ENCODE results near the gene CD274. TPM values are rescaled to one million over a fixed set of nuclear protein-coding genes. Genes with fewer than 3 reads are reported as not detected.

CD274 gene
- total and polyA plus RNA-seq, 7 donors, result 0.69 to 4.6 (median 2.5) TPM

DNA sequence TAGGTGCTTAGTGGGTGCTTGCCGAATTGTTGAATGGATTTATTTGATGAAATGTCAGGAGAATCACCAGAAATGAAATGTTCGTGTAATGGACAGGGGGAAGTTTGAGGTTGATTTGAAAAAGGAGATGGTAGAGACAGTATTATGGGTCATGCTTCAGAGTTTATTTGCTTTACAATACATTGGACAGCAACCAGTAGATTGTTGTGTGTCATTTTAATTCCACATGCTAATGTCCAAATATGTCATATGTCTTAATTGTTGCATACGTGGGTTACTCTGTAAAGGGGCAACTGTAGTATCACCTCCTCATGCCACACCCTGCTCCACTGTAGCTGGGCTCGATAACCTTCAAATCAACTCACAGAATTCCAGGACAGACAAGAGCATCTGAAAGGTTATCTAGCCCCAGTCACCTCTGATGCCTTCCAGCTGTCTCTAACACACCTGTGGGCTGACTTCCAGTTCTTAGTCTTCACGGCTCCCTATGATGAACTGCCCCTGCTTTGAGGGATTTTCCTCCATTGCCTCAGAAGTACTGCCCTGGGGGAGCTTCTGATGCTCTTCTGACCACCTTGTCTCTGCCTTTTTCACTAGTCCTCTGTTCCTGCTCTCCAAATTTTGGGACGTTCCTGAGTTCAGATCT is 61.7 kb downstream of the CD274 start:
- H3K36me3 ChIP-seq (ENCODE audit: insufficient read depth in 1 of 2, low read depth in 1 of 2), result no peaks in the 10 kb centered on the region
- H3K27ac ChIP-seq, result no peak overlapping the region
- H3K27me3 ChIP-seq (ENCODE audit: insufficient read depth in 3 of 3, low read length in 2 of 3), result no peaks in the 10 kb centered on the region
- H3K9me3 ChIP-seq, result no peaks in the 10 kb centered on the region
- WGBS, 3 donors, result 81 to 92% (median 86%) methylated on average over 6 of the region's 6 CpGs
- no peak for ATAC-seq
- no peak for DNase-seq
- H3K4me1 ChIP-seq, result peaks cover 29% of the 10 kb centered on the region
- intact Hi-C loops (cut with DNase I), result loop anchor here (5.0 to 10.0 kb wide), 2 partner anchors 60 to 63 kb away; partner anchors contain the start of gene CD274 (in 2 of the 2)
- TF ChIP-seq, protein P1, sequence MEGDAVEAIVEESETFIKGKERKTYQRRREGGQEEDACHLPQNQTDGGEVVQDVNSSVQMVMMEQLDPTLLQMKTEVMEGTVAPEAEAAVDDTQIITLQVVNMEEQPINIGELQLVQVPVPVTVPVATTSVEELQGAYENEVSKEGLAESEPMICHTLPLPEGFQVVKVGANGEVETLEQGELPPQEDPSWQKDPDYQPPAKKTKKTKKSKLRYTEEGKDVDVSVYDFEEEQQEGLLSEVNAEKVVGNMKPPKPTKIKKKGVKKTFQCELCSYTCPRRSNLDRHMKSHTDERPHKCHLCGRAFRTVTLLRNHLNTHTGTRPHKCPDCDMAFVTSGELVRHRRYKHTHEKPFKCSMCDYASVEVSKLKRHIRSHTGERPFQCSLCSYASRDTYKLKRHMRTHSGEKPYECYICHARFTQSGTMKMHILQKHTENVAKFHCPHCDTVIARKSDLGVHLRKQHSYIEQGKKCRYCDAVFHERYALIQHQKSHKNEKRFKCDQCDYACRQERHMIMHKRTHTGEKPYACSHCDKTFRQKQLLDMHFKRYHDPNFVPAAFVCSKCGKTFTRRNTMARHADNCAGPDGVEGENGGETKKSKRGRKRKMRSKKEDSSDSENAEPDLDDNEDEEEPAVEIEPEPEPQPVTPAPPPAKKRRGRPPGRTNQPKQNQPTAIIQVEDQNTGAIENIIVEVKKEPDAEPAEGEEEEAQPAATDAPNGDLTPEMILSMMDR (IDR thresholded peaks at IDR 0.05), result no peak
- H3K4me3 ChIP-seq, result peak overlapping the region; percentile 55

DNA sequence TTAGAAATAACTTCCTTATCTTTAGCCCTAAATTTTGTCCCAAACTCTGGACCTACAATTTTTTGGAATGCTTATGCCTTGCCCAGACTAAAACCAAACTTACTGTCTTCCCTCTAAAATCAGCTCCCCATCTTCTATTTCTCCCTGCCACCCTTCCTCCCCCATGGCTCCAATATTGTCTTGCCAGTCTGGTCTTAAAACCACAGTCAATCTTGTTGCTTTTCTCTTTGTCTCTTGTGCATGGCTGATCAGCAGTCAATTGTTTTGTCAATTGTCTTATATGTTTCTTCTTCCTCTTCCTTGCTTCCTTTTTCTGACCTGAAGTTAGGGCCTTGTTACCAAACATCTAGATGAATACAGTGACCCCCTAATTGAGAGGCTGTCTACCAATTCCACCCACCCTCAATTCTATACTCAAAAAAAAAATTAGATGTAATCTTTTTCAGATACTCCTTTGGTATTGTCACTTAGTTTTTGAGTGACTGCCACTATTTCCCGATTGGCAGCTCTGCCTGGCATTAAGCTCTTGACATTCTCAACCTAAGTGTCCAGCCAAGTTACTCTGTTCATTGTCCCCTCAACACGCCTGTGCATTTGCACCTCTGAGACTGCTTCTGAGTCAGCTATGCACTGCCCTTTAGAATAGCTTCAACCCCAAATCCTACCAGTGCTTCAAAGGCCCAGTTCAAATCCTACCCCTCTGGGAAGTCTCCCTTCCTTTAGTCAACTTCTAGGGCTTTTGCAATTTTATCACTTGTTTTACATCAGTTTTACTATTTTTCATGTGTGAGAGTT is 62.5 kb downstream of the CD274 start:
- H3K9me3 ChIP-seq, result no peaks in the 10 kb centered on the region
- H3K27ac ChIP-seq, result no peak overlapping the region
- H3K4me3 ChIP-seq, result no peak overlapping the region
- TF ChIP-seq, protein P1 (IDR thresholded peaks at IDR 0.05), result no peak
- 22 to 38% (median 30%) methylated on average over 2 of the region's 2 CpGs for WGBS, 3 donors
- H3K36me3 ChIP-seq (ENCODE audit: insufficient read depth in 1 of 2, low read depth in 1 of 2), result no peaks in the 10 kb centered on the region
- H3K27me3 ChIP-seq (ENCODE audit: insufficient read depth in 3 of 3, low read length in 2 of 3), result no peaks in the 10 kb centered on the region
- DNase-seq (no peak), ATAC-seq (peak in 2 of 4 donors; percentile 60 to 74)
- H3K4me1 ChIP-seq, result peaks cover 36% of the 10 kb centered on the region
- intact Hi-C loops (cut with DNase I), result loop anchor here (5.0 to 10.0 kb wide), 2 partner anchors 61 to 62 kb away; partner anchors contain the start of gene CD274 (in 2 of the 2)

DNA sequence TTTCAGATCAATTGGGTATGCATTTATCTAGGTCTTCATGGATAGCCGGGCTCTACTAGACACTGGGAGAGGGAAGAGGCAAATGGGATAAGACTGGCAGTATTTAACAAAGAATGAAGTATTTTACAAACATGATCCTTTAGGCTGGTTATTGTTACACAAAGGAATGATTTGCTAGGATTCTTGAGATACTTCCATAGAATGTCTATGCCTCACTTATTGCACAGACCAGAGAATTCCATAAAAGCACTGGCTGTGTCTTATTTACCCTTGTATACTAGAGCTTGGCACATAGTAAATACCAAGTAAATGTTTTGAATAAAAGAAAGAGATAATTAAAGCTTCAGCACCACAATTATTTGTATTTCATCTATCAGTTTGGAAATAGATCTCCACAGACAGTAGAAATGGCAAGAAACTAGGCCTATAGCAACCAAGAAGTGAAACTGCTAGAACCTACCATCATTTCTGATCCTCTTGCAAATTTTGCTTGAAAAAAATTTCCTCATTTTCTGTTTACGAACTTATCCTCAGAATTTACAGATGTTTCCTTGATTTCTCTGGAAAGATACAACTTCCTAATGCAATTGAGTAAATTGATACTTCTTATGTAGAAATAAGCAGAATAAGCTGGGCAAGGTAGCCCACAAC is 63.7 kb downstream of the CD274 start:
- H3K9me3 ChIP-seq, result no peaks in the 10 kb centered on the region
- intact Hi-C loops (cut with DNase I), result loop anchor here (5.0 to 10.0 kb wide), 2 partner anchors 61 to 62 kb away; partner anchors contain the start of gene CD274 (in 2 of the 2)
- H3K27ac ChIP-seq, result no peak overlapping the region
- WGBS, 3 donors, result 94 to 97% (median 95%) methylated on average over 2 of the region's 2 CpGs
- no peaks in the 10 kb centered on the region for H3K27me3 ChIP-seq (ENCODE audit: insufficient read depth in 3 of 3, low read length in 2 of 3)
- no peak overlapping the region for H3K4me3 ChIP-seq
- DNase-seq (no peak), ATAC-seq (no peak)
- H3K36me3 ChIP-seq (ENCODE audit: insufficient read depth in 1 of 2, low read depth in 1 of 2), result no peaks in the 10 kb centered on the region
- TF ChIP-seq, protein P1 (IDR thresholded peaks at IDR 0.05), result no peak
- peaks cover 44% of the 10 kb centered on the region for H3K4me1 ChIP-seq

DNA sequence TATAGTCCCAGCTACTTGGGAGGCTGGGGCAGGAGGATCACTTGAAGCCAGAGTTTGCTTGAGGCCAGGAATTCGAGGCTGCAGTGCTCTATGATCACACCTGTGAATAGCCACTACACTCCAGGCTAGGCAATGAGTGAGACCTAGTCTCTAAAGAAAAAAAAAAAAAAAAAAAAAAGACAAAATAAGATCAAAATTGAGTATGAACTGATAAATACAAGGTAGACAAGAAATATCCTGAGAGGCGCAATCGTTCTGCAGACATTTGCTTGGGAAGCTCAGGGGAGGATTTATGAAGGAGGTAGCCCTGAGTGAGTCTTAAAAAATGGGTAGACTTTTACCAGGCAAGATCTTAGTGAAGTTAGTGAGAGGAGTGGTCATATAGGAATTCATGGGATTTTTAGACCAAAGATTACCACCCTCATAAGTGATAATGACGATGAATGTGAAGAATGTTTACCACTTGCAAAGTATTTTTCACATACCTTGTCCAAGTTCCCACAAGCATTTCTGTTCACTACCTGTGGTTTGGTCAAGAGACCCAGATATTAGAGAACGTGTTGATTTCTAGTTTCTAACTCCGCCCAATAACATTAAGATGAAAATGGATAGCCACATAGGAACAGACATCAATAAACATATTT is 64.4 kb downstream of the CD274 start:
- TF ChIP-seq, protein P1 (IDR thresholded peaks at IDR 0.05), result no peak
- no peak for ATAC-seq
- no peaks in the 10 kb centered on the region for H3K27me3 ChIP-seq (ENCODE audit: insufficient read depth in 3 of 3, low read length in 2 of 3)
- H3K27ac ChIP-seq, result no peak overlapping the region
- intact Hi-C loops (cut with DNase I), result loop anchor here (5.0 to 10.0 kb wide), 2 partner anchors 60 to 62 kb away; partner anchors contain the start of gene CD274 (in 2 of the 2)
- DNase-seq, result no peak
- no peaks in the 10 kb centered on the region for H3K36me3 ChIP-seq (ENCODE audit: insufficient read depth in 1 of 2, low read depth in 1 of 2)
- 76 to 90% (median 78%) methylated on average over 6 of the region's 6 CpGs for WGBS, 3 donors
- no peaks in the 10 kb centered on the region for H3K9me3 ChIP-seq
- no peak overlapping the region for H3K4me3 ChIP-seq
- peaks cover 44% of the 10 kb centered on the region for H3K4me1 ChIP-seq

Data from psoas muscle (tissue), 8 donors.